ENCODE measurements around the gene TBPL1. TPM values are rescaled to one million over a fixed set of nuclear protein-coding genes. Genes with fewer than 3 reads are reported as not detected.

The TBPL1 gene
- total and polyA plus RNA-seq, 9 of the 15 experiments (the other 6 are each of a cell fraction or from before 2014, with no cell fraction given): 78.1 to 152 (median 107) TPM

DNA sequence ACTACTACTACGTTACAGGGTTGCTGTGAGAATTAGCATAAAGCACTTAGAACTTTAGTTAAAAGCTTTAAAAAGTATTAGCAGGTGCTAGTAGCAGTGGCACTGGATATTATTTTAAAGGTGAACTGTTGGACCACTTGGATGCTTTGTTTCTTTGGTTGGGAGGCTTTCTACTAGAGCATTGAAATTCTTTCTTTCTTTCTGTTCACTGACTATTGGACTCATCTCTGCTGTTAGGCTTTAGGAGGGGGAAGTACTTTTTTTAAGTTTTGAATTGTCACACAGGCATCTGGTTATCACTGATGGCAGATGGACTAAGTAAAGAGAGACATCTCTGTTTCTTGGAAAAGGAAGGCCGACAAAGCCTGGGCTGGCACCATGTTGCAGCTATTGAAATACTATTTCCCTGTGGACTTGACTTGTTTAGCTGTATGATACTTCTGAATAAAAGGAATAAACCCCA is 4.8 kb downstream of the TBPL1 start (continued):
- TF ChIP-seq MGA (IDR thresholded peaks at IDR 0.05) (no peak), ZNF408 (CRISPR knock-in tag; IDR thresholded peaks at IDR 0.05; ENCODE audit: low read depth) (no peak), TOE1 (IDR thresholded peaks at IDR 0.05; ENCODE audit: borderline replicate concordance) (0 out of 2 replicates have a peak, but pooled peaks have one; percentile 16), TOE1 (CRISPR knock-in tag; IDR thresholded peaks at IDR 0.05; ENCODE audit: borderline replicate concordance, low read depth) (no peak), POLR2H (tag; IDR thresholded peaks at IDR 0.05; ENCODE audit: low read depth) (no peak), REST (IDR thresholded peaks at IDR 0.05; ENCODE audit: borderline replicate concordance) (no peak), REST (CRISPR knock-in tag; IDR thresholded peaks at IDR 0.05; ENCODE audit: low read depth) (no peak), SMAD2 (IDR thresholded peaks at IDR 0.05; ENCODE audit: low read depth, low read length) (no peak)

All from K562 (cell line).